Epidermal melanocyte (primary cell): ENCODE results near the gene NRIP1.
A peak's percentile ranks its signal among the peaks of the same experiment; 100 is the strongest.

Source experiments
- DNase-seq: peaks from one replicate; pipeline ENCODE4 v3.0.0; 2011; ENCODE audit warnings: low spot score; ENCODE audit not compliant: insufficient read length

NRIP1 gene

GRCh38 chr21:15009837-15010363 lies 54.9 kb downstream of the NRIP1 start:
- no peak for DNase-seq

- no peak for DNase-seq
Measured at GRCh38 chr21:15007716-15008296, 57.0 kb downstream of the NRIP1 start.

- no peak for DNase-seq
Measured at GRCh38 chr21:15006594-15007230, 58.1 kb downstream of the NRIP1 start.

- no peak for DNase-seq
Measured at GRCh38 chr21:15005391-15005790, 59.4 kb downstream of the NRIP1 start.

GRCh38 chr21:15004721-15005370 lies 60.0 kb downstream of the NRIP1 start:
- DNase-seq: no peak

- no peak for DNase-seq
Measured at GRCh38 chr21:15003463-15004135, 61.2 kb downstream of the NRIP1 start.

GRCh38 chr21:15001857-15002606 lies 62.8 kb downstream of the NRIP1 start:
- no peak for DNase-seq

GRCh38 chr21:15001113-15001512 lies 63.7 kb downstream of the NRIP1 start:
- DNase-seq: no peak

GRCh38 chr21:15000081-15000480 lies 64.7 kb downstream of the NRIP1 start:
- no peak for DNase-seq

GRCh38 chr21:14998784-14999183 lies 66.0 kb downstream of the NRIP1 start:
- DNase-seq: no peak

GRCh38 chr21:14998336-14998735 lies 66.5 kb downstream of the NRIP1 start:
- DNase-seq: no peak

- DNase-seq: no peak
Measured at GRCh38 chr21:14995695-14996490, 68.9 kb downstream of the NRIP1 start.

GRCh38 chr21:14995226-14995625 lies 69.6 kb downstream of the NRIP1 start:
- DNase-seq: no peak

GRCh38 chr21:14993115-14993514 lies 71.7 kb downstream of the NRIP1 start:
- no peak for DNase-seq

GRCh38 chr21:14991957-14992356 lies 72.8 kb downstream of the NRIP1 start:
- no peak for DNase-seq

GRCh38 chr21:14989359-14989758 lies 75.4 kb downstream of the NRIP1 start:
- no peak for DNase-seq

- no peak for DNase-seq
Measured at GRCh38 chr21:14988760-14989159, 76.0 kb downstream of the NRIP1 start.

- no peak for DNase-seq
Measured at GRCh38 chr21:14987370-14988170, 77.2 kb downstream of the NRIP1 start.

- DNase-seq: no peak
Measured at GRCh38 chr21:14985306-14985705, 79.5 kb downstream of the NRIP1 start.

- peak; percentile 42 for DNase-seq
Measured at GRCh38 chr21:14982336-14982735, 82.5 kb downstream of the NRIP1 start.
